Ovary (tissue), 9 donors: Measurements from ENCODE around the gene KRT78. TPM values are rescaled to one million over a fixed set of nuclear protein-coding genes. Genes with fewer than 3 reads are reported as not detected.

Experiments used
- DNase-seq, 5 donors: peaks; one replicate each; pipeline ENCODE4 v3.0.0-alpha.2; 2019 to 2020
- H3K27ac ChIP-seq, 2 donors: fragments of 200-600 bp; one replicate each; pipeline versions ENCODE4 v1.5.1 to v1.8.0; 2019 to 2022
- H3K27me3 ChIP-seq: fragments of 200-600 bp; one replicate; pipeline ENCODE4 v1.8.0; 2022
- H3K36me3 ChIP-seq: fragments of 200-600 bp; sonication (generic); one replicate; pipeline ENCODE4 v1.5.1; 2019
- H3K4me1 ChIP-seq: one replicate; pipeline ENCODE4 v1.8.1; 2013; ENCODE audit warnings: mild to moderate bottlenecking, moderate library complexity; ENCODE audit not compliant: insufficient read depth
- H3K4me3 ChIP-seq: fragments of 200-600 bp; sonication (generic); one replicate; pipeline ENCODE4 v1.5.1; 2017
- H3K9me3 ChIP-seq, 2 donors: fragments of 200-600 bp in 1 of 2; sonication (generic) in 1 of 2; one replicate each; pipeline versions ENCODE4 v1.5.1 to v1.8.1; 2013 to 2019; ENCODE audit warnings: mild to moderate bottlenecking in 1 of 2, moderate library complexity in 1 of 2
- CTCF ChIP-seq, 3 donors: fragments of 450-650 bp in 2 of 3; fragments of 200-600 bp in 1 of 3; IDR thresholded peaks; one replicate each; pipeline versions ENCODE4 v1.5.1 to v1.8.0; 2016 to 2022; ENCODE audit warnings: antibody characterized with exemption in 3 of 3, mild to moderate bottlenecking in 1 of 3
- EP300 ChIP-seq: sonication (generic); formaldehyde crosslinking; IDR thresholded peaks from one replicate; pipeline ENCODE4 v1.6.1; 2017; ENCODE audit warnings: antibody characterized with exemption
- POLR2A ChIP-seq: fragments of 450-650 bp; IDR thresholded peaks from one replicate; pipeline ENCODE4 v1.6.1; 2017; ENCODE audit warnings: antibody characterized with exemption, mild to moderate bottlenecking, moderate library complexity
- WGBS, 3 donors: extraction: QIAGEN DNeasy Blood & Tissue Kit in 1 of 3; methylation state at CpG; one replicate each; pipeline versions ENCODE4 v1.1.5 to v1.1.7; 2013 to 2017; 5-methylcytosine and 5-hydroxymethylcytosine counted together
- intact Hi-C, 4 donors: fragments of 100-400 bp; cut with DNase I; formaldehyde crosslinking; loops; one replicate each; pipeline versions ENCODE4 v1.11.0 to v1.15.1; 2022 to 2023
- polyA plus RNA-seq, 2 donors: library from polyadenylated mRNA; stranded (reverse); fragments of 200-250 nt in 1 of 2; fragments of 350-450 nt in 1 of 2; fragmentation: Illumina TruSeq in 1 of 2; extraction: RNeasy Lipid Tissue Mini Kit (QIAGEN cat#74804) in 1 of 2; gene quantifications; one replicate each; pipeline ENCODE4 v1.2.3, GENCODE V29; 2013 to 2014
- total RNA-seq, 7 donors: library from RNA; depleted of rRNA in 2 of 7; stranded (reverse); fragments of >200 nt in 2 of 7; fragmentation: NEBNext Ultra II Directional in 3 of 7; extraction: Animal tissue kit (Norgen Biotek cat#: 25700) in 3 of 7; gene quantifications; one replicate each; pipeline versions ENCODE4 v1.1.0 to v1.2.4, GENCODE V29; 2016 to 2023
- donor health status: DM: no; HTN: no; CAD: no; lungs with moderate emphysema.
- donor health status: DM: no; HTN: no; CAD: no.
- donor health status: Bipolar disorder and iron deficiency.
- donor health status: DM: yes; HTN: yes; CAD: no.
- donor health status: DM: no; HTN: no; CAD: no.
- donor health status: DM: yes; HTN: yes; CAD: no.

Gene KRT78
- total and polyA plus RNA-seq, 9 donors = 0.46 TPM; not detected in 8

DNA sequence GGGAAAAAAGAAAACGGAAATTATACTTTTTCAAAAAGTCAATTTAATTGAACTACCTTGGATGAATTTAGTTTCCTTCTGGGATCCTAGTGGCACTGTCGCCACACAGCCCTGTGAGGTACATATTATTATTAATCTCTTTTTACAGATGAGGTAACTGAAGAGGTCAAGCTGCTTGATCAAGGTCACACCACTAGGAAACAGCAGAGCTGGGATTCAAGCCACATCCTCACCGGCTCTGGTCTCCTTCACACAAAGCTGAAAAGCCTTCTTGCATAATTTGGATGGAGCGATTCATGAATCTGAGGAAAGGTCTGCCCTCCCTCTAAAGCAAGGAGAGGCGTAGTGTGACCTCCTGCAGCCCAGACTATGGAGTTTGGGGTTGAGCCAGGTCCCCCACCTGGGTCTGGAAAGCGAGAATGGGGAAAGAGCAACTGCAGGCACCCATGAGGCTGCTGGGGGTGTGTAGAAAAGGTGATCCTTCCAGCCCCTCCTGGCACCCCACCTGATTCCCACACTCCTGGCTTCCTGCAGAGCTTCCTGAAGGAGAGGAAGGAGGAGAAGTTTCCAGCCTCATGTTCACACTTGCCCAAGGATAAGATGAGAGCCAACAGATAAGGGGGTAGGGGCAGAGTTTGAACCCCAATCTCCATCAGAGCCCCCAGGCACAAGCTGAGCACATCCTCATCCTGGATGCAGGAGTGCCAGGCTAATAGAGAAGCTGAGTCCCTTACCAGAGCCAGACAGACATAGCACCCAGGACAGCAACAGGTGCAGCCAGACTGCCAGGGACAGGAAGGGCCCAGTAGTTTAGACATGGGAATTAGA, 10.8 kb downstream of the KRT78 start:
- intact Hi-C loops = no loop called here
- H3K4me3 ChIP-seq = no peak overlapping the region
- H3K36me3 ChIP-seq = no peaks in the 10 kb centered on the region
- no peaks in the 10 kb centered on the region for H3K4me1 ChIP-seq
- no peak for DNase-seq
- H3K27me3 ChIP-seq = no peaks in the 10 kb centered on the region
- H3K27ac ChIP-seq = no peak overlapping the region
- TF ChIP-seq POLR2A (no peak), EP300 (no peak), CTCF (IDR thresholded peaks at IDR 0.05) (no peak)
- H3K9me3 ChIP-seq = no peaks in the 10 kb centered on the region
- WGBS, 3 donors = 69 to 80% (median 74%) methylated on average over 6 of the region's 6 CpGs

DNA sequence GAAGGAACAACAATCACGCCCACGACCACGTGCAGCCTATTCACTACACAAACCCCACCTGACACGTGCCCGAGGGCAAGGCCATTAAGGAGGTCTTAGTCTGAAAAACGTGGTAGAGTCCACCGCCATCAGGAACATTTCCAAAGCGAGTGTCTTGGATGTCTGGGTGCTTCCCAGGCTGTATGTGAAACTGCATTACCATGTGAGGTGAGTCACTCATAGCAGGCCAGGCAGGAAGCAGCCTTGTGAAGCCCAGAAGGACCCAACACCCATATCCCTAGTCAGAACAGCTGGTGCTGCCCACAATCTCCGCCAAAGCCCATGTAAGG, 11.4 kb downstream of the KRT78 start:
- H3K4me1 ChIP-seq = no peaks in the 10 kb centered on the region
- H3K27me3 ChIP-seq = no peaks in the 10 kb centered on the region
- TF ChIP-seq CTCF (IDR thresholded peaks at IDR 0.05) (no peak), EP300 (no peak), POLR2A (no peak)
- no peaks in the 10 kb centered on the region for H3K36me3 ChIP-seq
- no peak overlapping the region for H3K27ac ChIP-seq
- intact Hi-C loops = no loop called here
- no peaks in the 10 kb centered on the region for H3K9me3 ChIP-seq
- 68 to 77% (median 72%) methylated on average over 9 of the region's 9 CpGs for WGBS, 3 donors
- DNase-seq = no peak
- no peak overlapping the region for H3K4me3 ChIP-seq

- WGBS, 3 donors = 80 to 89% (median 83%) methylated on average over 9 of the region's 9 CpGs
- Histone ChIP-seq H3K27me3 (no peaks in the 10 kb centered on the region), H3K9me3 (no peaks in the 10 kb centered on the region)
Observed at GRCh38 chr12:52836491-52837412, 12.0 kb downstream of the KRT78 start.

More at GRCh38 chr12:52836491-52837412, 12.0 kb downstream of the KRT78 start:
- Histone ChIP-seq H3K36me3 (no peaks in the 10 kb centered on the region), H3K27ac (no peak overlapping the region), H3K4me1 (no peaks in the 10 kb centered on the region), H3K4me3 (no peak overlapping the region)
- intact Hi-C loops = no loop called here
- TF ChIP-seq POLR2A = no peak
- no peak for TF ChIP-seq EP300
- no peak for TF ChIP-seq CTCF (IDR thresholded peaks at IDR 0.05)
- no peak for DNase-seq
